ENCODE data around the gene SPAG17.

DNA sequence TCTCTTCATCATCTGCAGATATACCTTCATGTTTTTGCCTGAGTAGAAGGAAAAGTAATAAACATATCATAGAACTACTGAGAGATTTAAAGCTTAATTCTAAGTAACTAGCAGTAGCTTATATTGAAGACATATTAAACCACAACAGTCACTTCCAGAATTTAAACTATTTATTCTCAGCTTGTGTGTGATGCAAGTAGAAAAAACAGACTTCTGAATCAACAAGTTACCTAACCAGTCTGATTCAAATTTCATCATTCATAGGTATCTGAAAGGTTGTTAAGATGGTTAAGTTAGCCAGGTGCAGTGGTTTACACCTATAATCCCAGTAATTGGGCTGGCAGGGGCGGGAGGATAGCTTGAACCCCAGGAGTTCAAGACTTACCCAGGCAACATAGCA, 41.9 kb downstream of the SPAG17 start:
- TF ChIP-seq HMGXB4 (CRISPR knock-in tag; IDR thresholded peaks at IDR 0.05) (no peak), ETV6 (CRISPR knock-in tag; IDR thresholded peaks at IDR 0.05) (no peak), E2F4 (CRISPR knock-in tag; IDR thresholded peaks at IDR 0.05; ENCODE audit: borderline replicate concordance, low read depth) (no peak), AFF4 (CRISPR knock-in tag; IDR thresholded peaks at IDR 0.05; ENCODE audit: borderline replicate concordance) (no peak), ZNF416 (CRISPR knock-in tag; IDR thresholded peaks at IDR 0.05) (no peak)
- TF ChIP-seq, protein P1, sequence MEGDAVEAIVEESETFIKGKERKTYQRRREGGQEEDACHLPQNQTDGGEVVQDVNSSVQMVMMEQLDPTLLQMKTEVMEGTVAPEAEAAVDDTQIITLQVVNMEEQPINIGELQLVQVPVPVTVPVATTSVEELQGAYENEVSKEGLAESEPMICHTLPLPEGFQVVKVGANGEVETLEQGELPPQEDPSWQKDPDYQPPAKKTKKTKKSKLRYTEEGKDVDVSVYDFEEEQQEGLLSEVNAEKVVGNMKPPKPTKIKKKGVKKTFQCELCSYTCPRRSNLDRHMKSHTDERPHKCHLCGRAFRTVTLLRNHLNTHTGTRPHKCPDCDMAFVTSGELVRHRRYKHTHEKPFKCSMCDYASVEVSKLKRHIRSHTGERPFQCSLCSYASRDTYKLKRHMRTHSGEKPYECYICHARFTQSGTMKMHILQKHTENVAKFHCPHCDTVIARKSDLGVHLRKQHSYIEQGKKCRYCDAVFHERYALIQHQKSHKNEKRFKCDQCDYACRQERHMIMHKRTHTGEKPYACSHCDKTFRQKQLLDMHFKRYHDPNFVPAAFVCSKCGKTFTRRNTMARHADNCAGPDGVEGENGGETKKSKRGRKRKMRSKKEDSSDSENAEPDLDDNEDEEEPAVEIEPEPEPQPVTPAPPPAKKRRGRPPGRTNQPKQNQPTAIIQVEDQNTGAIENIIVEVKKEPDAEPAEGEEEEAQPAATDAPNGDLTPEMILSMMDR (IDR thresholded peaks at IDR 0.05), result no peak
- TF ChIP-seq, protein P2, sequence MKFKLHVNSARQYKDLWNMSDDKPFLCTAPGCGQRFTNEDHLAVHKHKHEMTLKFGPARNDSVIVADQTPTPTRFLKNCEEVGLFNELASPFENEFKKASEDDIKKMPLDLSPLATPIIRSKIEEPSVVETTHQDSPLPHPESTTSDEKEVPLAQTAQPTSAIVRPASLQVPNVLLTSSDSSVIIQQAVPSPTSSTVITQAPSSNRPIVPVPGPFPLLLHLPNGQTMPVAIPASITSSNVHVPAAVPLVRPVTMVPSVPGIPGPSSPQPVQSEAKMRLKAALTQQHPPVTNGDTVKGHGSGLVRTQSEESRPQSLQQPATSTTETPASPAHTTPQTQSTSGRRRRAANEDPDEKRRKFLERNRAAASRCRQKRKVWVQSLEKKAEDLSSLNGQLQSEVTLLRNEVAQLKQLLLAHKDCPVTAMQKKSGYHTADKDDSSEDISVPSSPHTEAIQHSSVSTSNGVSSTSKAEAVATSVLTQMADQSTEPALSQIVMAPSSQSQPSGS (CRISPR knock-in tag; IDR thresholded peaks at IDR 0.05; ENCODE audit: borderline replicate concordance, low read depth), result no peak

Data from WTC11 (cell line).